Activated CD8-positive, alpha-beta memory T cell treated with anti-CD3 and anti-CD28 coated beads, Interleukin-2, amount 50 U/mL, for 24 hours (primary cell): ENCODE measurements around the gene KDM4F.

ENCODE experiments used
- DNase-seq: peaks from one replicate; pipeline ENCODE4 v3.0.0-alpha.2; 2020; ENCODE audit errors: extremely low read depth

KDM4F gene

DNA sequence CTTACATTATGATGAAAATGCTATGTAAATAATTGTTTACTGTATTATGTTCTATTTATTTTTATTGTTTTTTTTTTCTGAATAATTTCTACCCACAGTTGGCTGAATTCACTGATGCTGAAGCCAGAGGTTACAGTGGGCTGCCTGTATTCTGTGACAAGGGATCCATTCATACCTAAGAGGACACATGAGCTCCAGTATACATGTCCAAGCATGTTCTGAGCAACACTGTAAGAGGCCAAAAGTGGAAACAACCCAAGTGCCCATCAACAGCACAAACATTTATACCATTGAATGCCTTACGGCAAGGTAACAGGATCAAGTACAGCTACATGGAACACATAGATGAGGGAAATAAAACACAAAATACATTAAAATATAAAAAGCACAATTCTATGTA, 16.1 kb downstream of the KDM4F start:
- no peak for DNase-seq

DNA sequence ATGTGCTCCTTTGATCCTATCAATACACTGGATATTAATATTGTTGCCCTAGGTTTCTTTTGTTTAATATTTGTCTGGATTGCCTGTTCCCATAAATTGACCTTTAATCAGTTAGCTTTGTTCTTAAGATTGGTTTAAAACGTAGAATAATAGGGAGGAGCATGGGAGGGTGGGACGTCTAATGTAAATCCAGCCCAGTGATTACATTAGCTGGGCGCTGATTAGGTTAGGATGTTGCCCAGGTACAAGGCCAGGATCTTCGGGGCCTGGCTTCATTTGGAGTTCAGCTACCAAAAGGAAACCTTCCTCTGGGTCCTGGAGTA, 17.5 kb downstream of the KDM4F start, which contains the start of gene SRSF8:
SRSF8 (plus strand) TSS at position 204 of the 323 bp plus-strand sequence. CDS start 308 bp downstream, outside the sequence.
- no peak for DNase-seq

DNA sequence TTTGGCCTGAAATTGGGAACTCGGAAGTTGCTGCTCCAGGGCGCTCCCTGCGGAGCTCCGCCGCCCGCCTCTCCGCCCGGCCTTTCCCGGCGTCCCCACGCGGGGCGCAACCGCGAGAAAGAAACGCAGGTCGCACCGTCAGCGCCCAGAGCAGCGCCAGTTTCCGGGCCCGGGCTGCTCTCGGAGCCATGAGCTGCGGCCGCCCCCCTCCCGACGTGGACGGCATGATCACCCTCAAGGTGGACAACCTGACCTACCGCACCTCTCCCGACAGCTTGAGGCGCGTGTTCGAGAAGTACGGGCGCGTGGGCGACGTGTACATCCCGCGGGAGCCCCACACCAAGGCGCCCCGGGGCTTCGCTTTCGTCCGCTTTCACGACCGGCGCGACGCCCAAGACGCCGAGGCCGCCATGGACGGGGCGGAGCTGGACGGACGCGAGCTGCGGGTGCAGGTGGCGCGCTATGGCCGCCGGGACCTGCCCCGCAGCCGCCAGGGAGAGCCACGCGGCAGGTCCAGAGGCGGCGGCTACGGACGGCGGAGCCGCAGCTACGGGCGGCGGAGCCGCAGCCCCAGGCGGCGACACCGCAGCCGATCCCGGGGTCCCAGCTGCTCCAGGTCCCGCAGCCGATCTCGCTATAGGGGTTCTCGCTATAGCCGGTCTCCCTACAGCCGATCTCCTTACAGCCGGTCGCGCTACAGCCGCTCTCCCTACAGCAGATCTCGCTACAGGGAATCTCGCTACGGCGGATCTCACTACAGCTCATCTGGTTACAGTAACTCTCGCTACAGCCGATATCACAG, 18.0 kb downstream of the KDM4F start:
- peak; percentile 21 for DNase-seq

DNA sequence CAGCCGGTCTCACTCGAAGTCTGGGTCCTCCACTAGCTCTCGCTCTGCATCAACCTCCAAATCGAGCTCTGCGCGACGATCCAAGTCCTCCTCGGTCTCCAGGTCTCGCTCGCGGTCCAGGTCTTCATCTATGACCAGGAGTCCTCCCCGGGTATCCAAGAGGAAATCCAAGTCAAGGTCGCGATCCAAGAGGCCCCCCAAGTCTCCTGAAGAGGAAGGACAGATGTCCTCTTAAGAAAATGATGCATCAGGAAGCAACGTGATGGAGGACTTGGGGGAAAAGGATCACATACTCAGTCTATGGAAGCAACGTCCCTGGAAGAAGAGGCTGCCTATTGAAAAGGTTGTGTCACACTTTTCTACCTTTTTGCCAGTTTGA, 18.6 kb downstream of the KDM4F start:
- DNase-seq: no peak

DNA sequence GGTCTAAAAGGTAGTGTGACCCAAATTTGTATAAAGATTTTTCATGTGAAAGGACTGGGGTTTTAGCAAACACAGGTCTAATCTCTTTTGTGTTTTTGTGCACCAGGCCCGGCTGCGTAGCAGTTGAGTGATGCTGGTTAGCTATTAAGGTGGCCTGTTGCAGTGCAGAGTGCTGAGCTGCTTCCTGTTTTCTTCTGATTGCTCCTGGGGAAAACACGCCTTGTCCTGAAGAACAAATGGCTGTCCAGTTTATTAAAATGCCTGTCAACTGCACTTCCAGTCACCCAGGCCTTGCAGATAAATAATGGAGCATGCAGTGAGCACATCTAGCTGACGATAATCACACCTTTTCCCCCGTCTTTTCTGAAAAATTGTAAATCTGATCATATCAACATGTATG, 19.3 kb downstream of the KDM4F start:
- no peak for DNase-seq

DNA sequence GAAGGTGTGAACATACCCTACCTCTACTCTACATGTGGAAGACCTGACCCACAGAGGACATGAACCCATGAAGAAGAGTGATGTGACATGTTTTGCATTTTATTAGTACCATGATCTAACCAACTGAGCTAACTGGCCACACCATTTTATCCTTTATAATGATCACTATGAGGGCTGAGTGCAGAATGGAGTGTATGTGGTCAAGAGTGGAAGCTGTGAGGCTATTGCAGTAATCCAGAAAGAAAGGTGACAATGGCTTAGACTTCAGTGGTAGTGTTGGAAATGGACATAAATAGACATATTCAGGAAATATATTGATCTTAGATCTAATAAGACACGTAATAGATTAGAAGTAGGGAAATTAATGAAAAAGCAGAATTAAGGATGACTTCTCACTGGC, 21.2 kb downstream of the KDM4F start:
- no peak for DNase-seq

DNA sequence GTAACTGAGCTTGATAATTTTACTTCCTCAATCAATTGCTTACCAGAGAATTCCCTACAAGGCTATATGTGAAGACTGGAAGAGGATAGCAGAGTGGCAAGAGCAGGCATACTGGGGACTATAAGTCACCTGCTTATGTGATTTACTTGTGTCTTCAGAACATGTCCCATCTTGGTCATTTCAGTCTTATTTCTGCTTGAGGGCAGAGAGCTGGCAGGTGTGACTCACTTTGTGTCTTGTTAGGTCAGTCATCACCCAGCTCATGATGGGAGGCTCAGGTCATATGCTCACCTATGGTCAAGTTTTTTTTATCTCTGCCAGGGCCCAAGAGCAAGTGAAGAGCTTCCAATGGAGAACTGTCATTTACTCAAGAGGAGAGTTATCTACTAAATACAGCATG, 23.7 kb downstream of the KDM4F start:
- DNase-seq: no peak

DNA sequence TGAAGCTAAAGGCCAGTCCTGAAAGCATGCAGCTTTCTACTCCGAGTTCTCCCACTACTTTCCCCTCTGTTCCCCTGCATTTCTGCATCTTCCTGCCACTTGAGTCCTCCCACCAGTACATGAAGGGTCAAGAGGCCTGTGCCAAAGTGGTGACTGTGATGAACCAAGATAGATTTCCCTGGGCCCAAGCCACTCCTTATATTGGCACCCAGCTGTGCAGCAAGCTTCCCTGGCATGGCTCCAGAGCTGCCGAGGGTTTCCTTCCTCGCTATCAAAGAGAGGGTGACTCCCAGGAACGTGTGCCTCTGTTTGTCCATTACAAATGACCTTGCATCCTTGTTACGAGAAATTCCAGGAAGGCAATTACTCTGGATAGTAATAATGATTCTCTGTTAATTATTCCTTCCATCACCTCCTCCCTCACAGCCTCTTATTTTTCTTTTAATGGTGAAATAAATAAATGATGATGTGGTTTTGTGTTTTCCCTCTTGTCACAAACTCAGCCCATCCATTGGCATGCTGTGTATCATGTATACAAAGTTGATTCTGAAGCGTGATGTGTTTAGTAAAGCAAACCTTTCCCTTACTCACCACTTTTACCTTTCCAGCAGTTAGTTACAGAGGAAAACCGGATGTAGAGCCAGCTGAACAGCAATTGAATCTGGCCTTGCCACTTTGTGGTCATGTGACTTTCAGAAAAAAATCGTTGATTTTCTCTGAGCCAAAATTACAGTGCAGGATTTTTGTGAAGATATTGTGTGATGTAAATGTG, 25.8 kb downstream of the KDM4F start:
- DNase-seq: no peak

DNA sequence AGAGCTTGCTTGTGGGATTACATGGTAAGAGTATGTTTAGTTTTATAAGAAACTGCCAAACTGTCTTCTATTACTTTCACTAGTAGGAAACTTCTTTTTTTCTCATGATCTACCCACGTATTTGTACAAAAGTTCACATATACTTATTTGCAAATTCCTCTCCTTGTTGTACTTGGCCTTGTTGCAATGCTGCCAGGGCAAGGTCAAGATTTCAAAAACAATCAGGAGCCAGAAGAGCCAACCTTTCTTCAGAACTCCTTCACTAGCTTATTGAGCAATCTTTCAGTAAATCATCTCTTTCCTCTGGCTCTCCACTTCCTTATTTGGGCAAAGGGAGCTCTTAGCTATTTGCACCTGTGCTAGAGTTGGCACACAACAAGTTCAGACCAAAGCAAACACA, 27.2 kb downstream of the KDM4F start:
- DNase-seq: no peak

DNA sequence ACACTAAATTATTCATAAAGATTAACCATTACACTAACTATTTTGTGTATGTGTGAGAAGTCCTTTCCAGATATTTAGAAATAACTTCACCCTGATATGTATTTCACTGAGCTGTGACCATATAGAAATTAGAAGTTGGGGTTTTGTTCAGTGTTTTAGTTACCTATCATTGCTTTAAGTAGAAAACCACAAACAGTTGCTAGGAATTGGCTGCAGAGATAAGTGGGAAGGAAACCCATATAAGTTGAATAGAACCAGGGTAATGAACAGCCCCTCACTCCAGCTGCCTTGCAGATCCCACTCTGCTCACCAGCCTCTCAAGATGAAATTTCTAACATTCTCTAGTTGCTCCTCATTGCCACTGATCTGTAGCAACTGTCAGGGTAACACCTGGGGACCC, 27.8 kb downstream of the KDM4F start:
- no peak for DNase-seq

DNA sequence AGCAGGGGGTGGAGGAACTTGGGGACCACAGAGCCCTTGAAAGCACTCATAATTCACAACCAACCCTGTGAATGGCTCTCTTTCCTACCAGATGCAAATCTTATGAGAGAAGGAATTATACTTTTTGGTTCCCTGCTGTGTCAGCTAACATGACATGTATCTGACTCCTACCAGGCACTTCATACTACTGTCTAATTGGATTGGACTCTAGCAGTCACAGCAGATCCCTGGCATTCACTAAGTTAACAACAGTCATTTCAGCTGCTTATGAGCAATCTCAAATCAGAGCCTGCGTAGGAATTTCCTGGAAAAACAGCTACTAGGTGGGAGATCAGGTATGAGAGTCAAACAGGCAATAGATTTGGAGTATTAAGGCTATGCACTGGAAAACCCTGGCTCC, 29.3 kb downstream of the KDM4F start:
- no peak for DNase-seq

DNA sequence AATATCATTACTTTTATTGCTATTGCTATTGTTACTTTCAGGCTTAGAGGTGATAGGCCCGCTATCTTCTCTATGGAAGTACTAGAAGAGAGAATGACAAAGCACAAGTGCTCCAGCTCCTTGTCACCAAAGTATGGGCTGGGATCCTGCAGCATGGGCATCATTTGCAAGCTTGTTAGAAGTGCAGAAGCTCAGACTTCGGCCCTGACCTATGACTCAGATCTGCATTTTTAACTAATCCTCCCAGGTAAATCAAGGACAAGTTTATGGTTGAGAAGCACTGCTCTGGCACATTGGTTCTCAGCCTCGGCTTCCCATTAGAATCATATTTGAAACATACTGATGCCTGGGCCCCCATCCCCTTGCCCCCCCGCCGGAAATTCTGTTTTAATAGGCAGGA, 31.8 kb downstream of the KDM4F start:
- DNase-seq: no peak

DNA sequence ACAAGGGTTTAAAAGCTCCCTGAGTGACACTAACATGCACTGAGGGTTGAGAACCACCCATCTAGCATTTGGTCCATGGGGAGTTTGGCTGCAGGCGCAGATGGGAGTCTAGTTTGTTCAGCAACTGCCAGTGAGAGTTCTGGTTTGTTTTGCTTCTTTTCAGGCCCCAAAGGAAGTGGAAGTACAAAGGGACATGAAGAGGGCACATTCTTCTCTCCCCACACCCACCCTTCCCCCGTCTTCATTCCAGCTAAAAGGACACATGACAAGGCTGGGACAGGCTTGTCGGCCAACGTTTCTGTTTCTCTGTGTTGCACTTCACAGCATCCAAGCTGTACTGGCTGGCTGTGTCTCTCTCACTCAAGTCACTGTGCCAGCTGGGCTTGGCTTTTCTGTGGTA, 32.2 kb downstream of the KDM4F start:
- no peak for DNase-seq

DNA sequence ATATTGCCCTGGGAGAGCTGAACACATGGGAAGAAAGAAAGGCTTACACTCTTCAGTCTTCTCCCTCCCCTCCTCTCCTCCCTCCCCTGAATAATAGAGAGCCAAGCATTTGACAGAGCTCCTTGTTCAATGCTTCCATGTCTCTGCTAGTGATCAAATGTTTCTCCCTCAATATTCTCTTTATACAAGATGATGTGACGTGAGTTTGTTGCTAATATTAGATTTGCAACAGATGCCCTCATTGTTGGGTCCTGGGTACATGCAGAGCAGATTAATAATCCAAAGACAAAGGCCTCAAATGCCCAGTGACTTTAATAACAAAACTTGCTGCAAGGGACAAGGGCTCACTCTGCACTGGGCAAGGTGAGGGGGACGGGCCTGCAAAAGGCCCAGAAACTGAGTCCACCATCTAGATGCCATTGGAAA, 33.4 kb downstream of the KDM4F start:
- no peak for DNase-seq

DNA sequence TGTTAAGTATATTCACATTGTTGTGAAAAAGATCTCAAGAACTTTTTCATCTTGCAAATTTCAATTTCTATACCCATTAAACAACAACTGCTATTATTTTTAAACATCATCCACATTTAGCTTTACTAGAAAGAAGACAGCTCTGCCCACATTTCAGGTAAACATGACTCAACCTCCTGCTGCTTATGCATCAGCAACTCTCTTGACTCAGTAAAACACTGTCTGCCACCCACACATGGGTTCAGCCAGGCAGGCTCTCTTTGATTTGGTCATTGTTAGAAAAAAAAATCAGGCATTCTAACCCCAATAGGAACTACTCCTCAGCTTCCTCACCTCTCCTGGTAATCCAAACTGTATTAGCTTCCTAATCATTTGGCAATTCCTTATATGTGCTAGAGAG, 35.3 kb downstream of the KDM4F start:
- no peak for DNase-seq

DNA sequence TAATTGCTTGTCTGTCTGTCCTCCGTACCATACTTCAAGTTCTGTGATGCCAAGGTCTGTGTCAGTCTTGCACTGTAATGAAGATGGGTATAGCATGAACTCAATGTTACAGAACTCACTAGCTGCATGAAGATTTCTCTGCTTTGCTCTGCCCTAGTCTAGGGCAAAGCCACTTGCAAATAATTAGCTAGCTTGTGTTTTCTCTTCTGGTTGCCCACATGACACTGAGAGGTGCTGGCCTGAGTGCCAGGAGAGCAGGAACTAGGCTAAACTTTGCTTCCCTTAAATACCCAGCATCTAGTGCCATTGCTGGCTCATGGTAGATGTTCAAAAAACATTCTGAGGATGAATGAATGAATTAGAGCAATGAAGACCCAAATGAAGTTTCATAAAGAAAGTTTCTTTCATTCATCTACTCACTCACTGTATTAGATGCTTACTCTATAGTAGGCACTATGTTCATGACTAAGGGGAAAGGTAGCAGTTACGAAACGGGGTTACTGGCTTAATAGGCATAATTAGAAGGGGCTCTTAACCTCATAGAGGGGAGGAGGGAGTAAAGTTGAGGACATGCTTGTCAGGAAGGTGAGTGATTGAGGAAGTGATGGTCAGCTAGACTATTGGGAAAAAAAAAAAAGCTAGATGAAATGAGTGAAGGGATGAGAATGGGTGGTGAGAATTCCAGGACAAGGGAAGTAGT, 36.0 kb downstream of the KDM4F start:
- DNase-seq: no peak

DNA sequence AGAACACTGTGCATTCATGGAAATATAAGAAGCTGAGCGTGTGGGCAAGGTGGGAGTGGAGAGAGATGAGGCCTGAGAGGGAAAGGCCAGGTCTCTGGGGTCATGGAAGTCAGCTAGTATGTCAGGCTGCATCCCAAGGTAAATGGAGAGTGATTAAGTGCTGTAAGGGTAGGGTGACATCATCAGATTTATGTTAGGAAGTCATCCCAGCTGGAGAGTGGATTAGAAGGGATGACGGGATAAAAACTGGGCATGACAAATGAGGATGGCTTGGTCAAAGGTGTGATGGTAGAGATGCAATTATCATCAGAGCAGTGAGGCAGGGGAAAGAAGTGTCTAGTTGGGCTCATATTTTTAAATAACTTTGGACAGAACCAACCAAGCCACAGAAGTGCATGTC, 36.9 kb downstream of the KDM4F start:
- DNase-seq: no peak

DNA sequence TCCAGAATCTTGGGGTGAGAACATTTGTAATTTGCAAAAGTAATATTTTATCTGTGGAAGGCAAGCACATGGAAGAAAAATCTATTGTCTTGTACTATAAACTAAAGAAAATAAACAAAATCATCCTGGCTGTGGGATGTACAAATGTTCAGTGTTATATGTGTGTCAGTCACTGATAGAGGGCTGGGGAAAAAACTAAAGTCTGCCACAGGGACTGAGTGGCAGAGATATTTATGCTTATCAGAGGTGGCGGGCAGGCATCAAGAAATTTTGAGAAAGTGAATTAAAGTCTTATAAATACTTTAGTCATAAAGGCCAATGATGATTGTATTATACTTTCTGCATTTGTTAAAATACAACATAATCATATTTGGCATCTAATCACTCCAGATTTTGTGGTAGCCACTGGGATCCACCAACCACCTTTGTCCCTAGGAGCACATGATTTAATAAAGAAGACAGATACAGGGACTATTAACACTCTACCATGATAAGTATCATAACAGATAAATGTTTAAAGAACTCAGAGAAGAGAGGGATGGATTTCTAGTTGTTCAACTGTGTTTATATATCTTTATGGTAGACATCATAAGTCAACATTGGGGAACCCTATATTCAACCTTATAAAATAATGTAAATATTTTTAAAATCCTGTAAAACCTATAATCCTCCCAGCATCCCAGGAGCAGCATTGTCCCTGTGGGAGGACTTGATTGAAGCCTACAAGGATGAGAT, 37.8 kb downstream of the KDM4F start:
- no peak for DNase-seq

DNA sequence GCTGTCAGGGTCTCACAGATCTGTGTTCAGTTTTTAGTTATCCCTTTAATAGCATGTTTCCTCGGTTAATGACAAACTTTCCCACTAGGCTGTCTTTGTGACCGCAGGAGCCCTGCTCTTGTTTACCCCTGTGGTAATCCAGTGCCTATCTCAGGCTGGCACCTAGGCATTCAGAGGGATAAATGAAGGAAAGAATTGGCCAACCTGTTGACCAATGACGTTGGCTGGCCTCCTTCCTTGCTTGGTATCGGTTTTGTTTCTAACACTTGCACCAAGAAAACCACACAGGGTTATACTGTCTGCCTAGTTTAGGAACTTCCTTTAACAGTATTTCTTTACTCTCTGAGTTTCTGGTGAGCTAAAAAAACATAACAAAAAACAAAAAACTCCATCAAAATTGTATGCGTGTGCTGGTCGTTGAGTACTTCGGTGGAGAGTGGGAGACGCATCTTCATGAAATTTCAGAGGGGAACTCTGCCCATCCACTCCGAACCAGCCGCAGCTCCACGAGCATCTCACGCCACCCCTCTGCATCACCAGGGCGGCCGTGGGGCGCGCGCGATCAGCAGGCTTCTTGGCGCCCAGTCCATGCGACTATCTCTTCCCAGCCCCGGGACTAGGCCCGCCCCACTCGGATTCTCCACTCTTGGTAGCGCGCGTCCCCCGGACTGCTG, 39.9 kb downstream of the KDM4F start:
- no peak for DNase-seq

DNA sequence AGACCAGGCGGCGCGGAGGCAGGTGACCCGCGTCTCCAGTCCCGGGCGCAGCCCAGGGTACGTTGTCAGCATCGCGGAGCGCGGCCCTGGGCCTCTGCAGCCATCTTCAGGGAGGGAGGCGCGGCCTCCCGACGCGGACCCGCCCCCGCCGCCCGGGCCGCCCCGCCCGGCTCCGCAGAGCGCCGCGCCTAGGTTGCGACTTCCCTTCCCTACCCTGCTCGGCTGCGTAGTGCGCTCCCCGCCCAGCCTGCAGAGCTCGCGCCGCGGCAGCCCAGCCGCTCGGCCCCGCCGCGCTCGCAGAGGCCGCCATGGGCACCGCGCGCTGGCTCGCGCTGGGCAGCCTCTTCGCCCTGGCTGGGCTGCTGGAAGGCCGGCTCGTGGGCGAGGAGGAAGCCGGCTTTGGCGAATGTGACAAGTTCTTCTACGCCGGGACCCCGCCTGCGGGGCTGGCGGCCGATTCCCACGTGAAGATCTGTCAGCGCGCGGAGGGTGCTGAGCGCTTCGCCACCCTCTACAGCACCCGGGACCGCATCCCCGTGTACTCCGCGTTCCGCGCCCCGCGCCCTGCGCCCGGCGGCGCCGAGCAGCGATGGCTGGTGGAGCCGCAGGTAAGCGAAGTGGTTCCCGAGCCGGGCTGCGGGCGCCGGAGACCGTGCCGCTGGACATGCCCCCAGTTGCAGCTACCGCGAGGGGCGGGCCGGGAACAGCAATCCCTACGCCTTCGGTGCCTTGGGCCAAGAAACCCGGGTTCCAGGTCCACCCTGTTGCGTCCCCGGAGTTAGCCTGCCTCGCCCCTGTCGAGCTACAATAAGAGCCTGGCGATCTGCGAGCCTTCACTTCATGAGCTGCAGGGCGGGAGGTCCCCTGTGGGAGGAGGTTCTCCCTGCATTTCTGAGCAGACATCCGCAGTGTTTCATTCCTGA, 40.7 kb downstream of the KDM4F start, which contains the start of gene ENDOD1:
ENDOD1 (plus strand) TSS at position 227 of the 923 bp plus-strand sequence; CDS start at position 309, 82 bp downstream.
- no peak for DNase-seq
